Activated CD4-positive, alpha-beta T cell treated with anti-CD3 and anti-CD28 coated beads, Interleukin-2, Interleukin-6, amounts not matched to agents 100 ng/mL and 50 ng/mL, durations not matched to agents 16 hours and 8 hours (primary cell): ENCODE measurements around the gene MRM1.
"Not testable (repeated sequence)": the region's sequence is repeated elsewhere in the genome, so short reads cannot be mapped to it uniquely, and the experiment has no call there.

ENCODE experiments used
- DNase-seq: peaks from one replicate; pipeline ENCODE4 v3.0.0-alpha.2; 2020

Gene MRM1

GRCh38 chr17:36602030-36602748 lies 806 bp downstream of the MRM1 start:
- peak; percentile 14 for DNase-seq

- peak; percentile 85 for DNase-seq
Measured at GRCh38 chr17:36602924-36603384, 1.6 kb downstream of the MRM1 start.

- not testable (repeated sequence) for DNase-seq
Measured at GRCh38 chr17:36605028-36605427, 3.6 kb downstream of the MRM1 start.

GRCh38 chr17:36608280-36608679 lies 6.9 kb downstream of the MRM1 start:
- no peak for DNase-seq

GRCh38 chr17:36608794-36609497 lies 7.6 kb downstream of the MRM1 start:
- DNase-seq: peak; percentile 36

DNA sequence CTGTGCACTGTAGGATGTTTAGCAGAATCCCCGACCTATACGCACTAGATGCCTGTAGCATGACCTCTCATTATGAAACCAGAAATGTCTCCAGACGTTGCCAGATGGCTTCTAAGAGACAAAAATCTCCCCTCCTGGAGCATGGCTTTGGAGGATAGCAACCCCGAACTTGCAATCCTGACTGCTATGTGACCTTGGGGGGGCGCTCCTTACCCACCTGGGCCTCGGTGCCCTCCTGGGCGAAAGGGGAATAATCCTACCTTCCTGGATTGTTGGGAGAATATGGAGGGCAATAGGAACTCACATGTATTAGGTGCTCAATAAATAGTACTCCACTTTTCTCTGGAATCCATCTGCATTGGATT lies 8.1 kb downstream of the MRM1 start:
- no peak for DNase-seq

DNA sequence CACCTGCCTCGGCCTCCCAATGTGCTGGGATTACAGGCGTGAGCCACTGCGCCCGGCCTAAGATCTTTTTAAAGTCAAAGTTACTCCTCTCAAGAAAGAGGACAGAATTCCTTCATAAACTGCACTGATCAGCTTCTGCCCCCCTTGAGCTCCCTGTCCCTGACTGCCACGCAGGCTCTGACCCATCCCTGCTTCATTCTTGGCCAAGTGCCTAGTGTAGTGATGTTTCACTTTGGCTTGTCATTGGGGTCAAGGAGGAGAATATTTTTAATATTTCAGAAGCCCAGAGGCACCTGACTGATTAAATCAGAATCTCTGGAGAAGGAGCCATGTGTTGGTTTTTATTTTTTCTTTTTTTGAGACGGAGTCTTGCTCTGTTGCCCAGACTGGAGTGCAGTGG lies 9.1 kb downstream of the MRM1 start:
- no peak for DNase-seq

GRCh38 chr17:36611345-36612072 lies 10.1 kb downstream of the MRM1 start:
- DNase-seq: no peak

DNA sequence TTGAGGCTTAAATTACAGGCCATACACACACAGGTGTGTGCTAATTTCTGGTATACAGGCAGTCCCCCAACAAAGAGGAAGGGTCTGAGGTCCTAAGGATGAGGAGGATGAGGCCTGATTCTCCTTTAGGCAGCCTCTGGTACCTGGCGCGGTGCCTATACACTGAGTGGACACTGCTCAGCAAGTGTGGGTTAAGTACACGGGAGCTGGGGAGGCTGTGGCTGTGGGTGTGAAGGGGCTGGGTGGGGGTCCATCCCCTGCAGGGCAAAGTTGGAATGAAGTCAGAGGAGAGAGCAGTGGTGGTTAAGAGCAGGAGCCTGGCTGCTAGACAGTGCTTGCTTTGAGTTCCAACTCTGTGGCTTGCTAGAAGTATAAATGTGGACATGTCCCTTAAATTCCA lies 10.9 kb downstream of the MRM1 start:
- DNase-seq: no peak

DNA sequence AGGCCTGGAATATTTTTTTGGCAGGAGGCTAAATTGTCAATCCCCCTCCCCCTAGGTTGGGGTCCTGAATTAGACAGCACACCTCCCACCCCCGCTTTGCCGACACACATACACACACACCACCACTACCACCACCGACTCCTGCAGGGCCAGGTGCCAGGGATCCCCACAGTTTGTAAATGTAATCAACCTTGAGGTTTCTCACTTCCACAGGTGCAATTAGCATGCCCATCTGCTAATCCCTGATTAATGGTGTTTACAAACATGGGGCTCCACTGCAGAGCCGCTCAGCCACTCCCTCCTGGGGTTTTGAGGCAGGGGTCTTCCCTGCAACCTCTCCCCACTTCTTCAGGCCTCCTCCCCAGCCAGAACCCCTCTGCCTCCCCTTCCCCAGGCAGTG lies 11.8 kb downstream of the MRM1 start:
- no peak for DNase-seq

GRCh38 chr17:36614081-36614480 lies 12.7 kb downstream of the MRM1 start:
- no peak for DNase-seq

- no peak for DNase-seq
Measured at GRCh38 chr17:36614933-36615332, 13.6 kb downstream of the MRM1 start.

GRCh38 chr17:36616061-36617029 lies 15.0 kb downstream of the MRM1 start:
- no peak for DNase-seq

- no peak for DNase-seq
Measured at GRCh38 chr17:36617773-36618172, 16.4 kb downstream of the MRM1 start.

- no peak for DNase-seq
Measured at GRCh38 chr17:36623281-36623680, 21.9 kb downstream of the MRM1 start.

GRCh38 chr17:36625188-36625587 lies 23.8 kb downstream of the MRM1 start:
- DNase-seq: no peak

- no peak for DNase-seq
Measured at GRCh38 chr17:36627101-36627500, 25.7 kb downstream of the MRM1 start.

GRCh38 chr17:36628576-36628975 lies 27.2 kb downstream of the MRM1 start:
- DNase-seq: no peak

DNA sequence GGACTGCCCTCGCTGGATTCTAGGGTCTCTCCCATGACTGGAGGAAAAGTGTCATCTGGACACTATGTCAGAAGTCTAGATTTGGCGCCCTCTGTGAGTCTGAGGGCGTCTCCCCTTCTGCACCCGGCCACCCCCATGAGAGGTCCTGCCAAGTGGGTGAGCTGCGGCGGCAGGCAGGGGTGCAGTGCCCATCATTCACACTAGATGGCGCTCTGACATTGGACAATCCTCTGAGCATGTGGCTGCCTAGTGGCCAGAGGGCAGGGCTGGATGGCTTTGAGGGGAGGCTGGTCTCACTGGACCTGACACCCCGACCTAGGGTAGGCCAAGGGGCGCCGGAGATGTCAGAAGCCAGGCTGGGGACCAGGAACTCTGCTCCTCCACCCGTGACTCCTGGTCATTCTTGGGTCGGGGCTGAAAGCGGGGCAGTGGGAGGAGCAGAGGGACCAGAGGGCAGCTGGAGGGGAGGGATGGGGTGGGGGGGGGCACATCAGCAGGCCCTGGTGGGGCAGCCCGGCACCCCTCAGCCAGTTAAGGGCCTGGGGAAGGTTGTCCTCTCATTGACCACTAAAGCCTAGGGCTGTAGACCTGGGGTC lies 28.0 kb downstream of the MRM1 start:
- DNase-seq: peak; percentile 87

- DNase-seq: no peak
Measured at GRCh38 chr17:36629970-36630502, 28.7 kb downstream of the MRM1 start.

GRCh38 chr17:36631022-36631421 lies 29.6 kb downstream of the MRM1 start:
- no peak for DNase-seq
